HG03460 (cell line): ENCODE results near the gene CFAP298.
"Not testable (repeated sequence)": the region's sequence is repeated elsewhere in the genome, so short reads cannot be mapped to it uniquely, and the experiment has no call there.

Source experiments
- ATAC-seq: cut with Tn5 transposase; IDR thresholded peaks from one replicate; pipeline ENCODE4 v1.9.1; 2021; ENCODE audit not compliant: unreplicated experiment

Gene CFAP298

GRCh38 chr21:32569261-32570230 is 42.6 kb downstream of the CFAP298 start:
- ATAC-seq, result peak; percentile 74

DNA sequence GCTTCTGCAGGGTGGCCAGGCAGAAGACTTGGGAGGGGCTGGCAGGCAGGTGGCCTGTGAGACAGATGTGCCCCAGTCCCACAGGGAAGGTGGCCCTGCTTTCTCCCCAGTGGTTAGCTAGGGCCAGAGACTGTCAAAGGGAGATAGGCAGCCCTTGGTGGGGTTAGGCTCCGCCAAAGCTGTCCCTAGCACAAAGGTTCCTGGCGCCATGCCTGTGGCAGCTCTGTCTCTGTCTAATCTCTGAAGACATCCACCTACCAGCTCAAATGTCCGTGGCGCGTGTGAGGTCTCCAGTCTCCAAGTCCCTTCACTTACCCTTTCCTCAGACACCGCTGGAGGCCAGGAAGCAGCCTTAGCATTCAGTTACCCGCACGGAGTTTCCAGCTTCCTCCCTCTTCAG is 44.6 kb downstream of the CFAP298 start:
- no peak for ATAC-seq

- ATAC-seq, result no peak
Observed at GRCh38 chr21:32566741-32567389, 45.3 kb downstream of the CFAP298 start.

- ATAC-seq, result no peak
Observed at GRCh38 chr21:32565856-32566465, 46.2 kb downstream of the CFAP298 start.

GRCh38 chr21:32562915-32563314 is 49.3 kb downstream of the CFAP298 start:
- ATAC-seq, result no peak

DNA sequence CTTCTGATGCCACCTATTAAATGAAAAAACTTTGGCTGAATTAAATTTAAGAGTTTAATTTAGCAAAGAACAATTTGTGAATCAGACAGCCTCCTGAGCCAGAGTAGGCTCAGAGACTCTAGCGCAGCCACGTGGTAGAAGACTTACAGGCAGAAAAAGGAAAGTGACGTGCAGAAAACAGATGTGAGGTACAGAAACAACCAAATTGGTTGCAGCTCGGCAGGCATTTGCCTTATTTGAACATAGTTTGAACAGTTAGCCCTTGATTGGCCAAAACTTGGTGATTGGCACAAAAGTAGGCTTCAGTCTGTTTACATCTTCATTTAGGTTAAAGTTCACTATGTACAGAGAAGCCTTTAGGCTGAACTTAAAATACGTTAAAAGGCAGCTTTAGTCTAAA is 49.8 kb downstream of the CFAP298 start:
- ATAC-seq, result no peak

- ATAC-seq, result not testable (repeated sequence)
Observed at GRCh38 chr21:32561476-32561875, 50.7 kb downstream of the CFAP298 start.

DNA sequence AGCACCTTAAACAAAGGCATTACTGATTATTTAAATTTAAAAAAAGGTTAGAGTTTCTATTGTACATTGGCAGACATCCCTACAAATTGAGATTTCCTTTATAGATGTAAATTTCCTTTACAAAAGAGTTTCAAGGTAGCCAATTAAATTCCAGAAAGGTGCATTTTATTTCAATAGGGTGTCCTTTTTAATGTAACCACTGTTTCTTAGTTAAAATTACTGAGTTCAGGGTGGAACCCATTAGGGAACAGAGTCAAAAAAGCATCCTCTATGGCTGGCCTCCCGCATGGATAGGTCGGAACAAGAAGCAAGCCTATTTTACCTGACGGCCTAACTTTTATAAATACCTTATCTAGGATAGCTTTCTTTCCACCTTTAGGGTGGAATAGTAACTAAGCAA is 51.3 kb downstream of the CFAP298 start:
- ATAC-seq, result no peak

GRCh38 chr21:32559006-32559610 is 53.1 kb downstream of the CFAP298 start:
- no peak for ATAC-seq

- ATAC-seq, result no peak
Observed at GRCh38 chr21:32558106-32558505, 54.1 kb downstream of the CFAP298 start.

DNA sequence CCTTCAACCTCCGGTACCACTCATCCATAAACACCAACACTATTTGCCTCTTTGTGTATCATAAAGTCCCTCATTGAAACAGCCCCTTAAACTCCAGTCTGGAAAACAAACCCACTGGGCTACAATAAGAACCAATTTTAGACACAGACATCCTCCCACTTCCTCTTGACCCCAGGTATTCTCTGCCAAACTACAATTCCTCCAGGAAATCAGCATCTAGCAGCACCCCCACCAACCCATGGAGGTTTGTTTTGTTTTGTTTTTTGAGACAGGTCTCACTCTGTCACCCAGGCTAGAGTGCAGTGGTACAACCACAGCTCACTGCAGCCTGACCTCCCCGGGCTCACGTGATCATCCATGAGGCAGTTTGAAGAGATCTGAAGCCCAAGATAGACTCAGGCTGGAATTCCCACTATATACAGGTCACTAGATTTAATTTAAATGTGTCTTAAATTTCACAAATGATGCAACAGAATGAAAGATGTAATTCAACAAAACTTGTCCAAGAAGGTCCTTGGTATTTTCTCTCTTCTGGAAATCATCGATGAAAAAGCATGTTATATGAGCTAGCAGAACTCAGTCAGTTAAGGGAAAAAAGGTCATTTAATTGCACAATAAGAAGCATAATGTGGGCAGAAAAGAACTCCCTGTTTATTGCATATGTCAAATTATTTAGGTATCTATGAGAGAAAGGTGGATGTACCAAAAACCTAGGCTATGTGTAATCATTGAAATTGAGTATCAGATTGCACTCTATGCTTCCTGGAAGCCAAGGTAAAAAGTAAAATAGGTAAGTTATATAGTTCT is 57.1 kb downstream of the CFAP298 start:
- no peak for ATAC-seq

- no peak for ATAC-seq
Observed at GRCh38 chr21:32549886-32550285, 62.3 kb downstream of the CFAP298 start.

- ATAC-seq, result no peak
Observed at GRCh38 chr21:32549440-32549839, 62.7 kb downstream of the CFAP298 start.
